PFSK-1 (cell line): ENCODE results near the gene SLC39A7.

Experiments used
- POLR2AphosphoS5 ChIP-seq: IDR thresholded peaks from 2 replicates; pipeline ENCODE4 v1.6.1; 2012; ENCODE audit warnings: low read depth, mild to moderate bottlenecking, control low read depth, low read length, moderate library complexity
- REST ChIP-seq, 2 experiments: IDR thresholded peaks; 2 replicates each; pipeline versions ENCODE4 v1.6.1 to v1.8.0; 2011 to 2012; ENCODE audit warnings: low read depth in 2 of 2, low read length in 2 of 2, control low read depth in 1 of 2, inconsistent platforms in 1 of 2, mild to moderate bottlenecking in 1 of 2, moderate library complexity in 1 of 2; ENCODE audit not compliant: insufficient read depth in 1 of 2
- SIN3A ChIP-seq: IDR thresholded peaks from 2 replicates; pipeline ENCODE4 v1.6.1; 2012; ENCODE audit warnings: mild to moderate bottlenecking, low read length, moderate library complexity, borderline replicate concordance; ENCODE audit not compliant: insufficient read depth
- TAF1 ChIP-seq: IDR thresholded peaks from 2 replicates; pipeline ENCODE4 v1.6.1; 2012; ENCODE audit warnings: low read length, control low read depth, borderline replicate concordance; ENCODE audit not compliant: insufficient read depth

GRCh38 chr6:33191383-33192104 is 9.1 kb upstream of the SLC39A7 start:
- TF ChIP-seq REST (IDR thresholded peaks at IDR 0.05; ENCODE audit: insufficient read depth in 1 of 2, low read depth in 2 of 2, low read length in 2 of 2) (no peak), TAF1 (no peak), POLR2AphosphoS5 (no peak), SIN3A (no peak)
